HG02973 (cell line): ENCODE measurements around the gene SLC17A1.

ENCODE experiments used
- ATAC-seq: cut with Tn5 transposase; IDR thresholded peaks from one replicate; pipeline ENCODE4 v1.9.1; 2021; ENCODE audit warnings: moderate library complexity; ENCODE audit not compliant: unreplicated experiment

SLC17A1 gene

GRCh38 chr6:25831532-25832306, at the start of gene SLC17A1:
SLC17A1 (minus strand) TSS chr6:25832052; CDS start chr6:25830557, 1,495 bp downstream.
- ATAC-seq = no peak

- ATAC-seq = no peak
Observed at GRCh38 chr6:25880601-25881000, 48.7 kb upstream of the SLC17A1 start.

- ATAC-seq = no peak
Observed at GRCh38 chr6:25878721-25879322, 47.0 kb upstream of the SLC17A1 start.

GRCh38 chr6:25875926-25876602, 44.2 kb upstream of the SLC17A1 start:
- ATAC-seq = no peak

- no peak for ATAC-seq
Observed at GRCh38 chr6:25875563-25875905, 43.7 kb upstream of the SLC17A1 start.

GRCh38 chr6:25874822-25875562, 43.1 kb upstream of the SLC17A1 start:
- no peak for ATAC-seq

- no peak for ATAC-seq
Observed at GRCh38 chr6:25874118-25874517, 42.3 kb upstream of the SLC17A1 start, which contains the start of gene SLC17A3. SLC17A3 (minus strand) TSS chr6:25874243; CDS start chr6:25868387, 5,856 bp downstream.

- no peak for ATAC-seq
Observed at GRCh38 chr6:25872814-25873213, 41.0 kb upstream of the SLC17A1 start.

GRCh38 chr6:25869840-25870239, 38.0 kb upstream of the SLC17A1 start:
- ATAC-seq = no peak

GRCh38 chr6:25868436-25869183, 36.8 kb upstream of the SLC17A1 start:
- no peak for ATAC-seq

GRCh38 chr6:25866011-25866410, 34.2 kb upstream of the SLC17A1 start:
- no peak for ATAC-seq

GRCh38 chr6:25863360-25863759, 31.5 kb upstream of the SLC17A1 start:
- ATAC-seq = no peak

- ATAC-seq = no peak
Observed at GRCh38 chr6:25862199-25862598, 30.3 kb upstream of the SLC17A1 start.

- ATAC-seq = no peak
Observed at GRCh38 chr6:25852756-25853155, 20.9 kb upstream of the SLC17A1 start.

- ATAC-seq = no peak
Observed at GRCh38 chr6:25851961-25852360, 20.1 kb upstream of the SLC17A1 start.

GRCh38 chr6:25844518-25844917, 12.7 kb upstream of the SLC17A1 start:
- ATAC-seq = no peak

GRCh38 chr6:25842526-25842925, 10.7 kb upstream of the SLC17A1 start:
- ATAC-seq = peak; percentile 56

GRCh38 chr6:25835442-25836283, 3.8 kb upstream of the SLC17A1 start:
- ATAC-seq = no peak

- no peak for ATAC-seq
Observed at GRCh38 chr6:25834950-25835349, 3.1 kb upstream of the SLC17A1 start.

- ATAC-seq = no peak
Observed at GRCh38 chr6:25833136-25833535, 1.3 kb upstream of the SLC17A1 start.
